OCI-LY1 (cell line): ENCODE results near the gene CDH2.

ENCODE experiments used
- CTCF ChIP-seq: fragments of 200-600 bp; sonication (generic), shearing (Covaris generic); IDR thresholded peaks from 2 replicates; pipeline ENCODE4 v1.5.1; 2017; ENCODE audit warnings: mild to moderate bottlenecking, antibody characterized with exemption, low read length, moderate library complexity, mixed read lengths
- EZH2 ChIP-seq: fragments of 200-600 bp; sonication (generic), shearing (Covaris generic); IDR thresholded peaks from 2 replicates; pipeline ENCODE4 v1.8.0; 2017; ENCODE audit warnings: borderline replicate concordance, mixed run types, mild to moderate bottlenecking, antibody characterized with exemption, low read length, moderate library complexity, mixed read lengths

- TF ChIP-seq EZH2 = no peak
- TF ChIP-seq CTCF = no peak
Observed at GRCh38 chr18:28036488-28036887, 140.4 kb downstream of the CDH2 start.
